ENCODE data around the gene UBALD2. TPM values are rescaled to one million over a fixed set of nuclear protein-coding genes. Genes with fewer than 3 reads are reported as not detected.

UBALD2 gene
- total RNA-seq, 1 donor from 2014 or later = 26.0 TPM

- peak overlapping the region; percentile 23 for H3K27ac ChIP-seq (replicated peaks)
- H3K4me3 ChIP-seq = no peak overlapping the region
- H3K27me3 ChIP-seq (ENCODE audit: low read depth) = no peaks in the 10 kb centered on the region
- H3K4me1 ChIP-seq = peaks cover 35% of the 10 kb centered on the region
- no peak for TF ChIP-seq CTCF (IDR thresholded peaks at IDR 0.05; ENCODE audit: borderline replicate concordance)
- intact Hi-C loops (cut with micrococcal nuclease) = loop anchor here (5.0 to 10.0 kb wide), 2 partner anchors 92 to 154 kb away; no protein-coding TSS in a partner anchor
- no peaks in the 10 kb centered on the region for H3K9me3 ChIP-seq (replicated peaks)
- H3K36me3 ChIP-seq = no peaks in the 10 kb centered on the region
- no peak for DNase-seq
Measured at GRCh38 chr17:76276461-76277299, 11.5 kb downstream of the UBALD2 start.

GRCh38 chr17:76277300-76278267 is 12.4 kb downstream of the UBALD2 start:
- no peaks in the 10 kb centered on the region for H3K9me3 ChIP-seq (replicated peaks)
- intact Hi-C loops (cut with micrococcal nuclease) = loop anchor here (5.0 to 10.0 kb wide), 2 partner anchors 93 to 155 kb away; no protein-coding TSS in a partner anchor
- H3K36me3 ChIP-seq = no peaks in the 10 kb centered on the region
- no peaks in the 10 kb centered on the region for H3K27me3 ChIP-seq (ENCODE audit: low read depth)
- TF ChIP-seq CTCF (IDR thresholded peaks at IDR 0.05; ENCODE audit: borderline replicate concordance) = no peak
- H3K4me3 ChIP-seq = no peak overlapping the region
- H3K4me1 ChIP-seq = peaks cover 34% of the 10 kb centered on the region
- H3K27ac ChIP-seq (replicated peaks) = no peak overlapping the region
- no peak for DNase-seq

- intact Hi-C loops (cut with micrococcal nuclease) = loop anchor here (5.0 to 10.0 kb wide), 2 partner anchors 94 to 156 kb away; no protein-coding TSS in a partner anchor
- Histone ChIP-seq H3K4me1 (peaks cover 28% of the 10 kb centered on the region), H3K27ac (replicated peaks) (no peak overlapping the region), H3K36me3 (no peaks in the 10 kb centered on the region), H3K9me3 (replicated peaks) (no peaks in the 10 kb centered on the region), H3K27me3 (ENCODE audit: low read depth) (no peaks in the 10 kb centered on the region), H3K4me3 (no peak overlapping the region)
- TF ChIP-seq CTCF (IDR thresholded peaks at IDR 0.05; ENCODE audit: borderline replicate concordance) = no peak
- no peak for DNase-seq
Measured at GRCh38 chr17:76278268-76278908, 13.2 kb downstream of the UBALD2 start.

GRCh38 chr17:76278952-76279741 is 14.0 kb downstream of the UBALD2 start:
- peak; percentile 89 for DNase-seq
- intact Hi-C loops (cut with micrococcal nuclease) = loop anchor here (5.0 to 10.0 kb wide), 2 partner anchors 94 to 157 kb away; no protein-coding TSS in a partner anchor
- Histone ChIP-seq H3K9me3 (replicated peaks) (no peaks in the 10 kb centered on the region), H3K27ac (replicated peaks) (no peak overlapping the region), H3K4me3 (no peak overlapping the region), H3K4me1 (peaks cover 24% of the 10 kb centered on the region), H3K36me3 (no peaks in the 10 kb centered on the region), H3K27me3 (ENCODE audit: low read depth) (no peaks in the 10 kb centered on the region)
- TF ChIP-seq CTCF (IDR thresholded peaks at IDR 0.05; ENCODE audit: borderline replicate concordance) = peak; percentile 98
